Ovary (tissue), 9 donors: ENCODE data around the gene TTC28. TPM values are rescaled to one million over a fixed set of nuclear protein-coding genes. Genes with fewer than 3 reads are reported as not detected.

Experiments
- DNase-seq, 5 donors: peaks; one replicate each; pipeline ENCODE4 v3.0.0-alpha.2; 2019 to 2020
- H3K27ac ChIP-seq, 2 donors: fragments of 200-600 bp; one replicate each; pipeline versions ENCODE4 v1.5.1 to v1.8.0; 2019 to 2022
- H3K27me3 ChIP-seq: fragments of 200-600 bp; one replicate; pipeline ENCODE4 v1.8.0; 2022
- H3K36me3 ChIP-seq: fragments of 200-600 bp; sonication (generic); one replicate; pipeline ENCODE4 v1.5.1; 2019
- H3K4me1 ChIP-seq: one replicate; pipeline ENCODE4 v1.8.1; 2013; ENCODE audit warnings: mild to moderate bottlenecking, moderate library complexity; ENCODE audit not compliant: insufficient read depth
- H3K4me3 ChIP-seq: fragments of 200-600 bp; sonication (generic); one replicate; pipeline ENCODE4 v1.5.1; 2017
- H3K9me3 ChIP-seq, 2 donors: fragments of 200-600 bp in 1 of 2; sonication (generic) in 1 of 2; one replicate each; pipeline versions ENCODE4 v1.5.1 to v1.8.1; 2013 to 2019; ENCODE audit warnings: mild to moderate bottlenecking in 1 of 2, moderate library complexity in 1 of 2
- CTCF ChIP-seq, 3 donors: fragments of 450-650 bp in 2 of 3; fragments of 200-600 bp in 1 of 3; IDR thresholded peaks; one replicate each; pipeline versions ENCODE4 v1.5.1 to v1.8.0; 2016 to 2022; ENCODE audit warnings: antibody characterized with exemption in 3 of 3, mild to moderate bottlenecking in 1 of 3
- EP300 ChIP-seq: sonication (generic); formaldehyde crosslinking; IDR thresholded peaks from one replicate; pipeline ENCODE4 v1.6.1; 2017; ENCODE audit warnings: antibody characterized with exemption
- POLR2A ChIP-seq: fragments of 450-650 bp; IDR thresholded peaks from one replicate; pipeline ENCODE4 v1.6.1; 2017; ENCODE audit warnings: antibody characterized with exemption, mild to moderate bottlenecking, moderate library complexity
- WGBS, 3 donors: extraction: QIAGEN DNeasy Blood & Tissue Kit in 1 of 3; methylation state at CpG; one replicate each; pipeline versions ENCODE4 v1.1.5 to v1.1.7; 2013 to 2017; 5-methylcytosine and 5-hydroxymethylcytosine counted together
- intact Hi-C, 4 donors: fragments of 100-400 bp; cut with DNase I; formaldehyde crosslinking; loops; one replicate each; pipeline versions ENCODE4 v1.11.0 to v1.15.1; 2022 to 2023
- polyA plus RNA-seq, 2 donors: library from polyadenylated mRNA; stranded (reverse); fragments of 200-250 nt in 1 of 2; fragments of 350-450 nt in 1 of 2; fragmentation: Illumina TruSeq in 1 of 2; extraction: RNeasy Lipid Tissue Mini Kit (QIAGEN cat#74804) in 1 of 2; gene quantifications; one replicate each; pipeline ENCODE4 v1.2.3, GENCODE V29; 2013 to 2014
- total RNA-seq, 7 donors: library from RNA; depleted of rRNA in 2 of 7; stranded (reverse); fragments of >200 nt in 2 of 7; fragmentation: NEBNext Ultra II Directional in 3 of 7; extraction: Animal tissue kit (Norgen Biotek cat#: 25700) in 3 of 7; gene quantifications; one replicate each; pipeline versions ENCODE4 v1.1.0 to v1.2.4, GENCODE V29; 2016 to 2023
- donor health status: DM: no; HTN: no; CAD: no; lungs with moderate emphysema.
- donor health status: DM: no; HTN: no; CAD: no.
- donor health status: Bipolar disorder and iron deficiency.
- donor health status: DM: yes; HTN: yes; CAD: no.
- donor health status: DM: no; HTN: no; CAD: no.
- donor health status: DM: yes; HTN: yes; CAD: no.

Gene TTC28
- total and polyA plus RNA-seq, 9 donors, result 16.7 to 127 (median 72.9) TPM

- H3K4me1 ChIP-seq, result peaks cover 5% of the 10 kb centered on the region
- 93 to 98% (median 98%) methylated on average over 1 of the region's 1 CpG for WGBS, 3 donors
- TF ChIP-seq POLR2A, result no peak
- TF ChIP-seq EP300, result no peak
- TF ChIP-seq CTCF (IDR thresholded peaks at IDR 0.05), result no peak
Observed at GRCh38 chr22:28418008-28418407, 261.6 kb downstream of the TTC28 start.

DNA sequence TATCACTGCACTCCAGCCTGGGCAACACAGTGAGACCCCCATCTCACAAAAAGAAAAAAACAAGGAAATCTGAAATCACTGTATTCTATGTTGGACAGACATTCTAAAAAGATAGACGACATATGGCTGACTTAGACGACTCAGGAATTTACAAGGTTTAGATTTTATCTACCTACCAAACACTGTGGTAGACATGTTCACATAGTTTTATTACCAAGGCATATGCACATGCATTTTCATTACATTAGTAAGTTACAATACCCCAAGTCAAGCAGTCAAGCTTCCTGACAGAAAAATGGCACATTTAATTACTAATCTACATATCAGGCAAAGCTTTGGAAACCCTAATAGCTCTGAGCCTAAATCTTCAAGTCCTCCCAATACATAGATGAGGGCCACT is 262.2 kb downstream of the TTC28 start:
- Histone ChIP-seq H3K4me3 (no peak overlapping the region), H3K9me3 (no peaks in the 10 kb centered on the region), H3K36me3 (no peaks in the 10 kb centered on the region), H3K27me3 (no peaks in the 10 kb centered on the region), H3K27ac (no peak overlapping the region), H3K4me1 (peaks cover 5% of the 10 kb centered on the region)
- DNase-seq, result no peak
- WGBS, 3 donors, result 66 to 89% (median 87%) methylated on average over 2 of the region's 2 CpGs
- intact Hi-C loops, result no loop called here
- no peak for TF ChIP-seq CTCF (IDR thresholded peaks at IDR 0.05)
- no peak for TF ChIP-seq POLR2A
- no peak for TF ChIP-seq EP300

More at GRCh38 chr22:28418008-28418407, 261.6 kb downstream of the TTC28 start:
- H3K4me3 ChIP-seq, result no peak overlapping the region
- H3K9me3 ChIP-seq, result no peaks in the 10 kb centered on the region
- H3K27ac ChIP-seq, result no peak overlapping the region
- DNase-seq, result no peak
- H3K27me3 ChIP-seq, result no peaks in the 10 kb centered on the region
- intact Hi-C loops, result no loop called here
- no peaks in the 10 kb centered on the region for H3K36me3 ChIP-seq

DNA sequence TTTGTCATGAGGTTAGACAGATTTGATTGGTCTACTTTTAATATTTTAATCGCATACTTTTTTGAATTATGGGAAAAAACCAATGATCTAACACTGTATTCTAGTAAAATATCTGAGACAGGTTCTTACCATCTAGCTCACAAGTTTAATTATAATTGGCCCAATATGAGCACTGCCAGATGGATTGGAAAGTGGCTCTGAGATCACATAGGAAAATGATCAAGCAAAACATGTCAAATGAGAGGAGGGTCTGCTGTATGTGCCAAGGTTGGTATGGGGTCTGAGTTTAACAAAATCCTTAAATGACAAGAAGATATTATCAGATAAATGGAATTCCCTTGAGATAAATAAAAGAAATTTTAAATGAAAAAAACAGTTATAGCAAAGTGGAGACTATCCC is 264.7 kb downstream of the TTC28 start:
- H3K27me3 ChIP-seq, result no peaks in the 10 kb centered on the region
- H3K36me3 ChIP-seq, result no peaks in the 10 kb centered on the region
- intact Hi-C loops, result no loop called here
- H3K4me3 ChIP-seq, result no peak overlapping the region
- H3K27ac ChIP-seq, result no peak overlapping the region
- DNase-seq, result no peak
- WGBS, 3 donors, result 95 to 98% (median 97%) methylated on average over 1 of the region's 1 CpG
- TF ChIP-seq POLR2A (no peak), CTCF (IDR thresholded peaks at IDR 0.05) (no peak), EP300 (no peak)
- peaks cover 6% of the 10 kb centered on the region for H3K4me1 ChIP-seq
- H3K9me3 ChIP-seq, result no peaks in the 10 kb centered on the region

GRCh38 chr22:28413612-28414399 is 265.8 kb downstream of the TTC28 start:
- Histone ChIP-seq H3K27ac (no peak overlapping the region), H3K36me3 (no peaks in the 10 kb centered on the region), H3K27me3 (no peaks in the 10 kb centered on the region), H3K4me1 (peaks cover 6% of the 10 kb centered on the region), H3K4me3 (no peak overlapping the region), H3K9me3 (no peaks in the 10 kb centered on the region)
- intact Hi-C loops, result no loop called here
- TF ChIP-seq EP300 (no peak), CTCF (IDR thresholded peaks at IDR 0.05) (no peak), POLR2A (no peak)
- no peak for DNase-seq
- 12 to 22% (median 12%) methylated on average over 2 of the region's 2 CpGs for WGBS, 3 donors
